Right lobe of liver (tissue), 4 donors: ENCODE data around the gene TNRC6C.
"Not testable (repeated sequence)": the region's sequence is repeated elsewhere in the genome, so short reads cannot be mapped to it uniquely, and the experiment has no call there.

Experiments used
- CTCF ChIP-seq, 4 donors: fragments of 200-600 bp in 3 of 4; fragments of 450-650 bp in 1 of 4; IDR thresholded peaks; one replicate each; pipeline versions ENCODE4 v1.5.1 to v1.8.0; 2016 to 2022; ENCODE audit warnings: antibody characterized with exemption in 4 of 4, mild to moderate bottlenecking in 2 of 4
- POLR2A ChIP-seq: fragments of 450-650 bp; IDR thresholded peaks from one replicate; pipeline ENCODE4 v1.6.1; 2017; ENCODE audit warnings: antibody characterized with exemption, mild to moderate bottlenecking
- donor health status: DM: no; HTN: no; CAD: no.
- donor health status: DM: no; HTN: no; CAD: no.
- donor health status: DM: no; HTN: yes; CAD: no.

GRCh38 chr17:78082355-78082872 lies 123.9 kb downstream of the TNRC6C start:
- TF ChIP-seq POLR2A; CTCF (IDR thresholded peaks at IDR 0.05): not testable (repeated sequence)
